ENCODE data around the gene CHAT. TPM values are rescaled to one million over a fixed set of nuclear protein-coding genes. Genes with fewer than 3 reads are reported as not detected.

Gene CHAT
- total and polyA plus RNA-seq, 2 of the 13 experiments (the other 11 are each of a cell fraction or from before 2014, with no cell fraction given), result not detected

GRCh38 chr10:49594594-49594993 is 19.2 kb upstream of the CHAT start:
- POLR2A ChIA-PET, result no interaction called here

More at GRCh38 chr10:49594594-49594993, 19.2 kb upstream of the CHAT start:
- Histone ChIP-seq H4K20me1 (ENCODE audit: insufficient read depth, low read length) (no peaks in the 10 kb centered on the region), H3K9ac (ENCODE audit: insufficient read depth, low read depth, low read length) (no peak overlapping the region), H3K4me2 (ENCODE audit: low read depth, low read length) (peak overlapping the region; percentile 76), H3K4me3 (replicated peaks in 1 of 3; ENCODE audit: insufficient read depth in 1 of 3, low read depth in 2 of 3, low read length in 3 of 3) (no peak overlapping the region; a peak in 1 of 6 replicates), H3K27me3 (ENCODE audit: control insufficient read depth in 1 of 2, insufficient read depth in 2 of 2, low read length in 2 of 2) (peaks cover 0 to 13% of the 10 kb centered on the region in 2 experiments; a peak in 2 of 5 replicates), H3K36me3 (replicated peaks in 1 of 2; ENCODE audit: control insufficient read depth in 1 of 2, insufficient read depth in 2 of 2, low read length in 2 of 2) (no peaks in the 10 kb centered on the region), H3K9me3 (ENCODE audit: low read length) (no peaks in the 10 kb centered on the region), H2AFZ (ENCODE audit: low read length) (no peak overlapping the region), H3K4me1 (ENCODE audit: insufficient read depth, low read length) (peaks cover 12% of the 10 kb centered on the region; the same call in 1 of the 2 replicates), H3K27ac (ENCODE audit: extremely low read length, insufficient read depth, low read length) (no peak overlapping the region), H3K79me2 (ENCODE audit: insufficient read depth, low read length) (no peaks in the 10 kb centered on the region)
- DNase-seq (ENCODE audit: low spot score) (peak; percentile 54), FAIRE-seq (peak; percentile 90), ATAC-seq (peak; percentile 77)
- CTCF ChIA-PET (ENCODE audit: low intra/inter-chr PET ratio, low total read pairs), result interaction anchor here (2.4 kb wide), 1 partner anchor 629 kb away, joined by 7 read pairs; no protein-coding TSS in a partner anchor
- in situ Hi-C loops (cut with HindIII; ENCODE audit: extremely low pct_ligation_motif_present, low pct_unique_long_range_greater_than_20kb), result loop anchor here (10.0 to 25.0 kb wide), 2 partner anchors 170 to 618 kb away; partner anchors contain the start of gene OGDHL
- 0% methylated on average over 3 of the region's 6 CpGs for WGBS (ENCODE audit: low lambda C conversion rate)
- intact Hi-C loops (cut with micrococcal nuclease; ENCODE audit: unreplicated experiment), result loop anchor here (5.0 kb wide), 2 partner anchors 168 to 323 kb away; partner anchors contain the start of gene OGDHL
- TF ChIP-seq RAD21 (CRISPR knock-in tag; IDR thresholded peaks at IDR 0.05) (peak; percentile 52), CENPX (CRISPR knock-in tag; IDR thresholded peaks at IDR 0.05) (no peak), MIER2 (CRISPR knock-in tag; IDR thresholded peaks at IDR 0.05) (peak; percentile 19; the same call in 1 of the 2 replicates), GATAD1 (CRISPR knock-in tag; IDR thresholded peaks at IDR 0.05) (no peak), JUND (CRISPR knock-in tag; IDR thresholded peaks at IDR 0.05) (no peak), FOXK1 (CRISPR knock-in tag; IDR thresholded peaks at IDR 0.05; ENCODE audit: borderline replicate concordance, low read depth) (no peak), CTCF (CRISPR knock-in tag; IDR thresholded peaks at IDR 0.05) (peak; percentile 92), POGK (CRISPR knock-in tag; conservative IDR thresholded peaks at IDR 0.05) (0 out of 2 replicates have a peak, but pooled peaks have one; percentile 34), ZNF430 (CRISPR knock-in tag; IDR thresholded peaks at IDR 0.05) (no peak), HMGXB4 (CRISPR knock-in tag; IDR thresholded peaks at IDR 0.05; ENCODE audit: borderline replicate concordance in 1 of 2, low read depth in 1 of 2) (peak in 1 of 2 experiments; percentile 28; a peak in 1 of 4 replicates), KDM3A (CRISPR knock-in tag; IDR thresholded peaks at IDR 0.05; ENCODE audit: low read depth) (0 out of 2 replicates have a peak, but pooled peaks have one; percentile 43), SMC3 (IDR thresholded peaks at IDR 0.05; ENCODE audit: low read length) (peak; percentile 66), DNMT1 (CRISPR knock-in tag; IDR thresholded peaks at IDR 0.05) (no peak), STAG1 (CRISPR knock-in tag; IDR thresholded peaks at IDR 0.05) (peak; percentile 94), ZBTB25 (CRISPR knock-in tag; IDR thresholded peaks at IDR 0.05) (no peak), SNRNP70 (IDR thresholded peaks at IDR 0.05; ENCODE audit: low read depth, low read length) (no peak), SAP130 (CRISPR knock-in tag; IDR thresholded peaks at IDR 0.05; ENCODE audit: low read depth) (0 out of 2 replicates have a peak, but pooled peaks have one; percentile 29)
- BruUV-seq (replicated peaks), result no TSS peak

Measured in HepG2 (cell line).